PFSK-1 (cell line): Measurements from ENCODE around the gene IL9.

ENCODE experiments used
- FOXP2 ChIP-seq: optimal IDR thresholded peaks from 2 replicates; pipeline ENCODE3; 2011; ENCODE audit warnings: borderline replicate concordance, control low read depth, inconsistent platforms; ENCODE audit not compliant: insufficient read depth; ENCODE audit errors: extremely low read length, extremely low read depth
- POLR2AphosphoS5 ChIP-seq: IDR thresholded peaks from 2 replicates; pipeline ENCODE4 v1.6.1; 2012; ENCODE audit warnings: low read depth, mild to moderate bottlenecking, control low read depth, low read length, moderate library complexity
- REST ChIP-seq, 2 experiments: IDR thresholded peaks; 2 replicates each; pipeline versions ENCODE4 v1.6.1 to v1.8.0; 2011 to 2012; ENCODE audit warnings: low read depth in 2 of 2, low read length in 2 of 2, control low read depth in 1 of 2, inconsistent platforms in 1 of 2, mild to moderate bottlenecking in 1 of 2, moderate library complexity in 1 of 2; ENCODE audit not compliant: insufficient read depth in 1 of 2
- SIN3A ChIP-seq: IDR thresholded peaks from 2 replicates; pipeline ENCODE4 v1.6.1; 2012; ENCODE audit warnings: mild to moderate bottlenecking, low read length, moderate library complexity, borderline replicate concordance; ENCODE audit not compliant: insufficient read depth
- TAF1 ChIP-seq: IDR thresholded peaks from 2 replicates; pipeline ENCODE4 v1.6.1; 2012; ENCODE audit warnings: low read length, control low read depth, borderline replicate concordance; ENCODE audit not compliant: insufficient read depth

Gene IL9

GRCh38 chr5:135913713-135914626, 18.3 kb upstream of the IL9 start:
- no peak for TF ChIP-seq SIN3A
- TF ChIP-seq FOXP2: no peak
- TF ChIP-seq TAF1: no peak

- TF ChIP-seq REST (IDR thresholded peaks at IDR 0.05; ENCODE audit: insufficient read depth in 1 of 2, low read depth in 2 of 2, low read length in 2 of 2) (no peak), FOXP2 (no peak), POLR2AphosphoS5 (no peak), SIN3A (no peak), TAF1 (no peak)
These were observed 9.5 kb upstream of the IL9 start for GRCh38 chr5:135905144-135905543.

- TF ChIP-seq TAF1 (no peak), POLR2AphosphoS5 (no peak), FOXP2 (no peak), REST (IDR thresholded peaks at IDR 0.05; ENCODE audit: insufficient read depth in 1 of 2, low read depth in 2 of 2, low read length in 2 of 2) (no peak), SIN3A (no peak)
These were observed 6.0 kb upstream of the IL9 start for GRCh38 chr5:135901633-135902032.

- TF ChIP-seq SIN3A (no peak), REST (IDR thresholded peaks at IDR 0.05; ENCODE audit: insufficient read depth in 1 of 2, low read depth in 2 of 2, low read length in 2 of 2) (no peak), TAF1 (no peak), FOXP2 (no peak), POLR2AphosphoS5 (no peak)
These were observed 4.6 kb upstream of the IL9 start for GRCh38 chr5:135900276-135900675.

GRCh38 chr5:135898651-135899050, 3.0 kb upstream of the IL9 start:
- no peak for TF ChIP-seq TAF1
- TF ChIP-seq FOXP2: no peak
- TF ChIP-seq POLR2AphosphoS5: no peak
- TF ChIP-seq REST (IDR thresholded peaks at IDR 0.05; ENCODE audit: insufficient read depth in 1 of 2, low read depth in 2 of 2, low read length in 2 of 2): no peak
- TF ChIP-seq SIN3A: no peak
